ENCODE data around the gene HSPB1.
"Not testable (repeated sequence)": the region's sequence is repeated elsewhere in the genome, so short reads cannot be mapped to it uniquely, and the experiment has no call there.

DNA sequence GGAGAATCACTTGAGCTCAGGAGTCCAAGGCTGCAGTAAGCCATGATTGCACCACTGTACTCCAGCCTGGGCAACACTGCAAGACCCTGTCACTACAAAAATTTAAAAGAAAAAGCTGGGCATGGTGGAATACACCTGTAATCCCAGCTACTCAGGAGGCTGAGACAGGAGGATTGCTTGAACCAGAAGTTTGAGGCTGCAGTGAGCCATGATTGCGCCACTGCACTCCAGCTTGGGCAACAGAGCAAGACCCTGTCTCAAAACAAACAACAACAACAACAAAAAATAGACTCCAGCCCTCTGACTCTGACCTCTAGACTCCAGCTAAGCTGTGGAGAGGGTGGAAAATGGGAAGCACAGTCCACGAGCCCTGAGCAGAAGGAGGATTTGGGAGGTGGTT, 31.1 kb upstream of the HSPB1 start:
- TF ChIP-seq, protein P1, sequence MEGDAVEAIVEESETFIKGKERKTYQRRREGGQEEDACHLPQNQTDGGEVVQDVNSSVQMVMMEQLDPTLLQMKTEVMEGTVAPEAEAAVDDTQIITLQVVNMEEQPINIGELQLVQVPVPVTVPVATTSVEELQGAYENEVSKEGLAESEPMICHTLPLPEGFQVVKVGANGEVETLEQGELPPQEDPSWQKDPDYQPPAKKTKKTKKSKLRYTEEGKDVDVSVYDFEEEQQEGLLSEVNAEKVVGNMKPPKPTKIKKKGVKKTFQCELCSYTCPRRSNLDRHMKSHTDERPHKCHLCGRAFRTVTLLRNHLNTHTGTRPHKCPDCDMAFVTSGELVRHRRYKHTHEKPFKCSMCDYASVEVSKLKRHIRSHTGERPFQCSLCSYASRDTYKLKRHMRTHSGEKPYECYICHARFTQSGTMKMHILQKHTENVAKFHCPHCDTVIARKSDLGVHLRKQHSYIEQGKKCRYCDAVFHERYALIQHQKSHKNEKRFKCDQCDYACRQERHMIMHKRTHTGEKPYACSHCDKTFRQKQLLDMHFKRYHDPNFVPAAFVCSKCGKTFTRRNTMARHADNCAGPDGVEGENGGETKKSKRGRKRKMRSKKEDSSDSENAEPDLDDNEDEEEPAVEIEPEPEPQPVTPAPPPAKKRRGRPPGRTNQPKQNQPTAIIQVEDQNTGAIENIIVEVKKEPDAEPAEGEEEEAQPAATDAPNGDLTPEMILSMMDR (IDR thresholded peaks at IDR 0.05): not testable (repeated sequence)
- TF ChIP-seq POLR2A (IDR thresholded peaks at IDR 0.05): not testable (repeated sequence)

Measured in uterus (tissue), 2 donors.